AG10803 (cell line): Measurements from ENCODE around the gene TFF3.

Source experiments
- DNase-seq: peaks from one replicate; pipeline ENCODE4 v3.0.0; 2010; ENCODE audit warnings: low read depth
- H3K4me3 ChIP-seq: 2 replicates; pipeline ENCODE4 v1.5.1; 2011; ENCODE audit warnings: mild to moderate bottlenecking, low read length, control low read depth
- TF ChIP-seq, protein P1 (sequence below): conservative IDR thresholded peaks from 2 replicates; pipeline ENCODE4 v1.5.1; 2011; ENCODE audit warnings: mild to moderate bottlenecking, low read length, control low read depth, inconsistent platforms

TFF3 gene

DNA sequence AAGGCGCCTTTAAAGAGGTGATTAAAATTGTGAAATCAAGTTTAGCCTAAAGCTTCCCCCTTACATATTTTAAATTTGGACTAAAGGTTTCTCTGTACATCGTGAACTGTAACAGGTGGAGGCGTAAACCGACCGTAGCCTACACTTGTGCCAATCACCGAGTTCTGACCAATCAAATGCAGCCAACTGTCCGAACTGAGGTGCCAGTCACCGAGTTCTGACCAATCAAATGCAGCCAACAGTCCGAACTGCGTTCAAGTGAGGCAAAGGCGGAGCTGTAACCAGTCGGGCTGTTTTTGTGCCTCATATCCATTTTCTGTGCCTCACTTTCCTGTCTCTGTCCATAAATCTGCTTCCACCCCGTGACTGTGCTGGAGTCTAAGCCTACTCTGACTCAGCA lies 43.7 kb upstream of the TFF3 start:
- H3K4me3 ChIP-seq: no peak overlapping the region
- TF ChIP-seq, protein P1, sequence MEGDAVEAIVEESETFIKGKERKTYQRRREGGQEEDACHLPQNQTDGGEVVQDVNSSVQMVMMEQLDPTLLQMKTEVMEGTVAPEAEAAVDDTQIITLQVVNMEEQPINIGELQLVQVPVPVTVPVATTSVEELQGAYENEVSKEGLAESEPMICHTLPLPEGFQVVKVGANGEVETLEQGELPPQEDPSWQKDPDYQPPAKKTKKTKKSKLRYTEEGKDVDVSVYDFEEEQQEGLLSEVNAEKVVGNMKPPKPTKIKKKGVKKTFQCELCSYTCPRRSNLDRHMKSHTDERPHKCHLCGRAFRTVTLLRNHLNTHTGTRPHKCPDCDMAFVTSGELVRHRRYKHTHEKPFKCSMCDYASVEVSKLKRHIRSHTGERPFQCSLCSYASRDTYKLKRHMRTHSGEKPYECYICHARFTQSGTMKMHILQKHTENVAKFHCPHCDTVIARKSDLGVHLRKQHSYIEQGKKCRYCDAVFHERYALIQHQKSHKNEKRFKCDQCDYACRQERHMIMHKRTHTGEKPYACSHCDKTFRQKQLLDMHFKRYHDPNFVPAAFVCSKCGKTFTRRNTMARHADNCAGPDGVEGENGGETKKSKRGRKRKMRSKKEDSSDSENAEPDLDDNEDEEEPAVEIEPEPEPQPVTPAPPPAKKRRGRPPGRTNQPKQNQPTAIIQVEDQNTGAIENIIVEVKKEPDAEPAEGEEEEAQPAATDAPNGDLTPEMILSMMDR: no peak
- DNase-seq: no peak

DNA sequence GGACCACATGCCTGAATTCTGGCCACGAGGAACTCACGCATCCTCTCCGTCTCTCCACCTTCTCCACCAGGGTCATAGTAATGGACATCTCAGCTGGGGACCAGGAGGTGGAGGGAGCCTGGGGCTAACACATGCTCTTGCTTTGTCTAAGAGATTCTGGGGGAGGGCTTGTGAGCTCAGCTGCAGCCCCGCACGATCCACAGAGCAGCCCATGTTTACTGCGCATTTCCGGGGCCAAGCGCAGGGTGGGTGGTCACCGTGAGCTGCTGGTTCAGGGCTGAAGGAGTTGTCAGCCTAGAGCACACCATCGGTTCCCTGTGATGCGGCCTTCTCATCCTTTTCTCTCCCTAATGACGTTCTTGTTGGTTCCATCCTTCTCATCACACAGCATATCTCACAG lies 43.1 kb upstream of the TFF3 start:
- no peak for DNase-seq
- TF ChIP-seq, protein P1: no peak
- H3K4me3 ChIP-seq: no peak overlapping the region

DNA sequence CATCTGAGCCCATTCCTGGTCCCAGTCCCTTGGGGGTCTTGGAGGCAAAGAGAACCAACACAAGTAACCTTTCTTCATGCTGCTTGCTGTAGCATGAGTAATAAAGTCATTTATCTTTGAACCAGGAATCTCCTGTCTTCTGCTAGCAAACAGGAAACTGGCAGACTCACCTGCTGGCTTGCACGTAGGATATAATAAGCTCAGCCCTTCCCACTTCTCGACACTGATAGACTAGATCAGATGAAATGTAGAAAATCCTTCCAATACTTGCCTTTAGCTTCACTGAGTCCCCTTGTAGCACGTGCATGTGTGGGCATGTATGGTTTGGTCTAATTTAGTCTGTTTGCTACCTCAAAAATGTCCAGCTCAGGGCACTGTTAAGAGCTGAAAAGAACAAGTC lies 42.1 kb upstream of the TFF3 start:
- TF ChIP-seq, protein P1: no peak
- no peak for DNase-seq
- no peak overlapping the region for H3K4me3 ChIP-seq

DNA sequence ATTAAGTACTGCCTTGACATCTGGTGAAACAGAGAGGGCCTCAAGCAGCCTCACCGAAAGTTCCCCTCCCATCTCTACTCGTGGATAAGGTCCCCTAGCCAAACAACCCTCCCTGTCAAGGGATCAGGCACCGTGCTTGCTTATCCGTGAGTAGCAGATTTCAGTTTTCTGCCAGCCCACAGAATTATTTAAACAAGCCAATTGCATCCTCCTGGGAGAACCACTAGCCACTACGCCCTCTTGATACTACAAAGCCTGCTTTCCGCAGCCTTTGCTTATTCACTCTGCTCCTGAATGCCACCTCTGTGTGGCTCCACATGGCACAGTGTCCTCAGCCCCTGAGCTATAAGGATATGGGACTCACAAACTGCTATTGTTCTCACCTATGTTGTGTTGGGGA lies 41.4 kb upstream of the TFF3 start:
- TF ChIP-seq, protein P1: no peak
- H3K4me3 ChIP-seq: no peak overlapping the region
- DNase-seq: no peak

DNA sequence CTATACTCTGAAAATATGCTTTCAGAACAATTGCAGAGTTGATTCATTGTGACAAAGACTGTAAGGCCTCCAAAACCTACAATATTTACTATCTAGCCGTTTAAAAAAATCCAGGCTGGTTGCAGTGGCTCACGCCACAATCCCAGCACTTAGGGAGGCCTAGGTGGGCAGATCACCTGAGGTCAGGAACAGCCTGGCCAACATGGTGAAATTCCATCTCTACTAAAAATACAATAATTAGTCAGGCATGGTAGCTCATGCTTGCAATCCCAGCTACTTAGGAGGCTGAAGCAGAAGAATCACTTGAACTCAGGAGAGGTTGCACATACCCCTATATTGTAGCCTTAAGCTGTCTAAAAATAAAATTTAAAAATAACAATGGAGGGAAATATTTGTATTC lies 40.8 kb upstream of the TFF3 start:
- no peak for DNase-seq
- TF ChIP-seq, protein P1: no peak
- H3K4me3 ChIP-seq: no peak overlapping the region

DNA sequence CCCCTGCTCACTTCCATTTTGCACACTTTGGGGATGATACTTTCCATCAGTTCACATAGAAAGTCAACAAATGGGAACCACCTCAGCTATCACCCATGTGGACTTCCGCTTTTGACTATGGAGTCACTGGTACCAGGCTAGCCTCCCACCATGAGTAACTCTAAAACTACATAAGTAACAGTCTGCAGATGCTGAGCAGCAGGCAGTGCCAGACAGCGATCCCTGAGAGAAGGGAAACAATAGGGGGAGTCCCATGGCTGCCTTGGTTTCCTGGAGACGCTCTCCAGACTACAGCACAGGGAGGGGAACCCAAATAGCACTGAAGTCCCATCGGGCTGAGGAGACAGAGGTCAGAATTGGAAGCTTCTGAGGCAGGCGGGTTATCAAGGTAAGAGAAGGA lies 38.4 kb upstream of the TFF3 start:
- TF ChIP-seq, protein P1: no peak
- no peak overlapping the region for H3K4me3 ChIP-seq
- no peak for DNase-seq

DNA sequence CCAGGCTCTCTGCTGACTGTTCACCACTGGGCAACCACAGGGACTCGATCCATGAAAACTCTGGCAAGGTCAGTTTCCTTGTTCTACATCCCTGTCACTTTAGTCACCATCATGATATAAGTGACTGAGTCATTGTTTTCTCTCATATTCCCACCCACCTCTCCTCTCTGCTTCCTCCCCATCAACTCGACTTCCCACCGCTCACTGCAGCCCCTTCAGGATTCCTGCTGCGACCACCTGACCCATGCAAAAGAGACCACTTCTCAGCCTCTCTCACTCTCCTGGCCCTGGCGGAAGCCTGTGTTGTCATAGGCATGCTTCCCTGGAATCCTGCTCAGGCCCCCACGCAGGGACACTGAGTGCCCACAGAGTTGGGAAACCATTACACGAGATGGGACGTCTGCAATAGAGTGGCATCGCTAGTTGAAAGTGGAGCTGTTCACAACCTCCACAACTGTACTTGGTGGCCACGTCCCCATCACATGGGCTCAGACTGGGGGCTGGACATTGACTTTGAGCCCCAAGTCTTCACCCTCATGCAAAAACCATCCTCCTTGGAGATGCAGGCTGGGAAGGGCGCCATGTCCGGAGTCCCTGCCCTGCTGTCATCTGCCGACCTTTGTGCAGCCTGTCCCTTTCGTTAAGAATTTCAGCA lies 37.4 kb upstream of the TFF3 start:
- H3K4me3 ChIP-seq: no peak overlapping the region
- no peak for DNase-seq
- TF ChIP-seq, protein P1: no peak
